Measurements from ENCODE around the gene DDX10. TPM values are rescaled to one million over a fixed set of nuclear protein-coding genes. Genes with fewer than 3 reads are reported as not detected.
A peak's percentile ranks its signal among the peaks of the same experiment; 100 is the strongest.

The DDX10 gene
- total RNA-seq, 1 donor from 2014 or later = 18.3 TPM

GRCh38 chr11:108959874-108960273 lies 295.0 kb downstream of the DDX10 start:
- Histone ChIP-seq H3K36me3 (no peaks in the 10 kb centered on the region), H3K4me1 (no peaks in the 10 kb centered on the region), H3K9me3 (no peaks in the 10 kb centered on the region), H3K27me3 (no peaks in the 10 kb centered on the region), H3K27ac (no peak overlapping the region), H3K4me3 (no peak overlapping the region)
- DNase-seq (no peak), ATAC-seq (no peak)
- intact Hi-C loops (cut with DNase I) = no loop called here
- no peak for TF ChIP-seq CTCF (IDR thresholded peaks at IDR 0.05)

- DNase-seq (no peak), ATAC-seq (no peak)
- TF ChIP-seq CTCF (IDR thresholded peaks at IDR 0.05) = no peak
- Histone ChIP-seq H3K9me3 (no peaks in the 10 kb centered on the region), H3K36me3 (no peaks in the 10 kb centered on the region), H3K4me1 (no peaks in the 10 kb centered on the region), H3K4me3 (no peak overlapping the region), H3K27ac (no peak overlapping the region), H3K27me3 (no peaks in the 10 kb centered on the region)
- intact Hi-C loops (cut with DNase I) = no loop called here
These were observed 295.6 kb downstream of the DDX10 start for GRCh38 chr11:108960501-108960900.

GRCh38 chr11:108961095-108961494 lies 296.2 kb downstream of the DDX10 start:
- TF ChIP-seq CTCF (IDR thresholded peaks at IDR 0.05) = no peak
- no peak for DNase-seq
- Histone ChIP-seq H3K27me3 (no peaks in the 10 kb centered on the region), H3K4me3 (no peak overlapping the region), H3K9me3 (no peaks in the 10 kb centered on the region), H3K36me3 (no peaks in the 10 kb centered on the region), H3K4me1 (no peaks in the 10 kb centered on the region), H3K27ac (no peak overlapping the region)
- peak; percentile 22 for ATAC-seq
- intact Hi-C loops (cut with DNase I) = no loop called here

DNA sequence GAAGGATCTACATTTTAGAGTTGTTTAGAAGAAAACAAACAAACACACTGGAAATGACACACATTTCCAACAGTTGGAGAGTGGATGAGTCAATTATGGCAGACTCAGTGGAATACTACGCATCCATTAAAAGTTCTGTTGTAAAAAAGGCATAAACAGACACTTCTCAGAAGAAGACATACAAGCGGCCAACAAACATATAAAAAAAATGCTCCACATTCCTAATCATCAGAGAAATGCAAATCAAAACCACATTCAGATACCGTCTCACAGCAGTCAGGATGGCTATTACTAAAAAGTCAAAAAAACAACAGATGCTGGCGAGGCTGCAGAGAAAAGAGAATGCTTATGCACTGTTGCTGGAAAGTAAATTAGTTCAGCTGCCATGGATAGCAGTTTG lies 298.2 kb downstream of the DDX10 start:
- no peak overlapping the region for H3K27ac ChIP-seq
- no peak for TF ChIP-seq CTCF (IDR thresholded peaks at IDR 0.05)
- no peak for ATAC-seq
- intact Hi-C loops (cut with DNase I) = no loop called here
- no peak for DNase-seq
- H3K9me3 ChIP-seq = no peaks in the 10 kb centered on the region
- H3K27me3 ChIP-seq = no peaks in the 10 kb centered on the region
- no peaks in the 10 kb centered on the region for H3K4me1 ChIP-seq
- no peak overlapping the region for H3K4me3 ChIP-seq
- H3K36me3 ChIP-seq = no peaks in the 10 kb centered on the region

- intact Hi-C loops (cut with DNase I) = no loop called here
- no peak for DNase-seq
- peak; percentile 57 for ATAC-seq
- Histone ChIP-seq H3K4me1 (no peaks in the 10 kb centered on the region), H3K27me3 (no peaks in the 10 kb centered on the region), H3K27ac (no peak overlapping the region), H3K4me3 (no peak overlapping the region), H3K36me3 (no peaks in the 10 kb centered on the region), H3K9me3 (no peaks in the 10 kb centered on the region)
- TF ChIP-seq CTCF (IDR thresholded peaks at IDR 0.05) = no peak
These were observed 300.6 kb downstream of the DDX10 start for GRCh38 chr11:108965306-108966001.

DNA sequence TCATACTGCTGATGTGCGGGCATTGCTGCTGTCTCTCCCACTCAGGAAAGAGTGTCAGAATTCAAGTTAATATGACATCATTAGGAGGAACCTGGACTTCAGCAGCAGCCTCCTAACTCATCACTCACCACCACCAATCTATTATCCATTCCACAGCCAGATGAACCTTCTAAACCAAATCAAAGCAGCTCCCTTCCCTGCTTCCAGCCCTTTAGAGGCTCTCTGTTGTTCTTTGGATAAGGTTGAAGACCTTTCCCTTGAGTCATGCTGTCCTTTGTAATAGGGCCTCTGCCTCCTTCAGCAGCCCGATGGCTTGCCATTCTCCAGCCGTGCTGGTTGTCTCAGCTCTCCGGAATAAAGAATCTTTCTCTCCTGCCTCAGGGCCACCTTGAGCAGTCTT lies 301.3 kb downstream of the DDX10 start:
- Histone ChIP-seq H3K4me1 (no peaks in the 10 kb centered on the region), H3K9me3 (no peaks in the 10 kb centered on the region), H3K4me3 (no peak overlapping the region), H3K36me3 (no peaks in the 10 kb centered on the region), H3K27ac (no peak overlapping the region), H3K27me3 (no peaks in the 10 kb centered on the region)
- TF ChIP-seq CTCF (IDR thresholded peaks at IDR 0.05) = no peak
- intact Hi-C loops (cut with DNase I) = no loop called here
- no peak for ATAC-seq
- DNase-seq = no peak

Measured in upper lobe of right lung (tissue), 1 donor.